Superior temporal gyrus (tissue), 1 donor: ENCODE data around the gene ARHGAP24.

Experiments
- DNase-seq: peaks from one replicate; pipeline ENCODE4 v3.0.0-alpha.2; 2016; ENCODE audit errors: extremely low spot score

Gene ARHGAP24

GRCh38 chr4:85474818-85475630 lies at the start of gene ARHGAP24:
Gene ARHGAP24 (plus strand): TSS chr4:85475150.
- DNase-seq: peak; percentile 25

- no peak for DNase-seq
These were observed 48.6 kb upstream of the ARHGAP24 start for GRCh38 chr4:85426366-85426765.

GRCh38 chr4:85427123-85427522 lies 47.8 kb upstream of the ARHGAP24 start:
- DNase-seq: no peak

- no peak for DNase-seq
These were observed 44.7 kb upstream of the ARHGAP24 start for GRCh38 chr4:85430226-85430625.

- no peak for DNase-seq
These were observed 44.3 kb upstream of the ARHGAP24 start for GRCh38 chr4:85430697-85431096.

GRCh38 chr4:85431156-85431555 lies 43.8 kb upstream of the ARHGAP24 start:
- DNase-seq: no peak

- no peak for DNase-seq
These were observed 43.0 kb upstream of the ARHGAP24 start for GRCh38 chr4:85431881-85432485.

GRCh38 chr4:85445050-85445639 lies 29.8 kb upstream of the ARHGAP24 start:
- DNase-seq: peak; percentile 18

GRCh38 chr4:85446141-85446861 lies 28.6 kb upstream of the ARHGAP24 start:
- no peak for DNase-seq

- peak; percentile 40 for DNase-seq
These were observed 25.8 kb upstream of the ARHGAP24 start for GRCh38 chr4:85448906-85449890.

GRCh38 chr4:85452058-85452731 lies 22.8 kb upstream of the ARHGAP24 start:
- no peak for DNase-seq

- DNase-seq: no peak
These were observed 19.0 kb upstream of the ARHGAP24 start for GRCh38 chr4:85455942-85456341.

GRCh38 chr4:85457752-85458467 lies 17.0 kb upstream of the ARHGAP24 start:
- DNase-seq: no peak

- DNase-seq: no peak
These were observed 15.2 kb upstream of the ARHGAP24 start for GRCh38 chr4:85459736-85460135.

- DNase-seq: no peak
These were observed 594 bp upstream of the ARHGAP24 start for GRCh38 chr4:85474356-85474755.

GRCh38 chr4:85475631-85476233 lies 782 bp downstream of the ARHGAP24 start:
- DNase-seq: no peak

GRCh38 chr4:85476381-85476780 lies 1.4 kb downstream of the ARHGAP24 start:
- no peak for DNase-seq

GRCh38 chr4:85477534-85477933 lies 2.6 kb downstream of the ARHGAP24 start:
- DNase-seq: no peak

GRCh38 chr4:85478576-85478975 lies 3.6 kb downstream of the ARHGAP24 start:
- DNase-seq: no peak
